C4-2B (cell line): ENCODE results near the gene CFAP54.

Source experiments
- ZFX ChIP-seq: fragments of 450-650 bp; IDR thresholded peaks from 2 replicates; pipeline ENCODE4 v1.6.1; 2017
- TF ChIP-seq, protein P1 (sequence below): fragments of 450-650 bp; conservative IDR thresholded peaks from 2 replicates; pipeline ENCODE4 v1.5.1; 2017; ENCODE audit warnings: mild to moderate bottlenecking

DNA sequence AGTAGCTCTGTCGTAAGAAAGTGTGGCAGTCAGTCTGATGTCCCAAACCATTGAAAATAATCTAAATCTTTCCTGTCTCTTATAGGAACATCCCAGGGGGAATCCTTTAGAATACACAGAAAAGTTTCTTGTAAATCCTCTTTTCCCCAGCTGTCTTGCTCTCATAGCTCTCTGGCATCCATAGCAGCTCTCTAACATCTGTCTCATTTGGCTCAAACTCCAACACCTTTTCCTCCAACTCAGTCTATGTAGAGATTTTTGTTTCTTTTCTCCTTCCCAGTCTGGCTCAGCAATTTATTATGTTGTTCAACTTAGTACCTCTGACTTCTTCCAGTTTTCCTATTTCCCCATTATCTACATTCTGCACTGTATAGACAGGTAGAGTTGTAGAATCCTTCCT, 333.3 kb downstream of the CFAP54 start:
- TF ChIP-seq, protein P1, sequence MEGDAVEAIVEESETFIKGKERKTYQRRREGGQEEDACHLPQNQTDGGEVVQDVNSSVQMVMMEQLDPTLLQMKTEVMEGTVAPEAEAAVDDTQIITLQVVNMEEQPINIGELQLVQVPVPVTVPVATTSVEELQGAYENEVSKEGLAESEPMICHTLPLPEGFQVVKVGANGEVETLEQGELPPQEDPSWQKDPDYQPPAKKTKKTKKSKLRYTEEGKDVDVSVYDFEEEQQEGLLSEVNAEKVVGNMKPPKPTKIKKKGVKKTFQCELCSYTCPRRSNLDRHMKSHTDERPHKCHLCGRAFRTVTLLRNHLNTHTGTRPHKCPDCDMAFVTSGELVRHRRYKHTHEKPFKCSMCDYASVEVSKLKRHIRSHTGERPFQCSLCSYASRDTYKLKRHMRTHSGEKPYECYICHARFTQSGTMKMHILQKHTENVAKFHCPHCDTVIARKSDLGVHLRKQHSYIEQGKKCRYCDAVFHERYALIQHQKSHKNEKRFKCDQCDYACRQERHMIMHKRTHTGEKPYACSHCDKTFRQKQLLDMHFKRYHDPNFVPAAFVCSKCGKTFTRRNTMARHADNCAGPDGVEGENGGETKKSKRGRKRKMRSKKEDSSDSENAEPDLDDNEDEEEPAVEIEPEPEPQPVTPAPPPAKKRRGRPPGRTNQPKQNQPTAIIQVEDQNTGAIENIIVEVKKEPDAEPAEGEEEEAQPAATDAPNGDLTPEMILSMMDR, result no peak
- TF ChIP-seq ZFX, result no peak
